ENCODE data around the gene STMP1.

Gene STMP1

GRCh38 chr7:135718794-135719437 lies 56.6 kb downstream of the STMP1 start:
- Histone ChIP-seq H3K23ac (ENCODE audit: low read depth, low read length, poor library complexity) (no peak overlapping the region), H3K27me3 (ENCODE audit: control insufficient read depth in 3 of 3, insufficient read depth in 3 of 3, low read depth in 1 of 3, low read length in 3 of 3) (peaks cover 0 to 6% (median 0%) of the 10 kb centered on the region in 3 experiments), H3K9me3 (replicated peaks in 1 of 2; ENCODE audit: control insufficient read depth in 2 of 2, insufficient read depth in 1 of 2, low read depth in 1 of 2, low read length in 2 of 2) (no peaks in the 10 kb centered on the region), H3K4me1 (ENCODE audit: control insufficient read depth in 2 of 2, insufficient read depth in 1 of 2, low read depth in 1 of 2, low read length in 2 of 2) (peaks cover 12 to 15% of the 10 kb centered on the region in 2 donors), H2BK12ac (ENCODE audit: low read length) (no peak overlapping the region), H4K91ac (ENCODE audit: low read depth, low read length, poor library complexity) (no peak overlapping the region), H3K9ac (ENCODE audit: low read depth, low read length, poor library complexity) (no peak overlapping the region), H2AK5ac (ENCODE audit: low read depth, low read length) (no peak overlapping the region), H2BK120ac (ENCODE audit: low read depth, low read length) (no peak overlapping the region), H2AFZ (ENCODE audit: low read length) (peak overlapping the region; percentile 58), H3K14ac (ENCODE audit: low read length) (no peak overlapping the region), H3K36me3 (replicated peaks in 1 of 2; ENCODE audit: control insufficient read depth in 2 of 2, insufficient read depth in 2 of 2, low read length in 2 of 2) (no peaks in the 10 kb centered on the region), H3K18ac (ENCODE audit: low read length) (no peak overlapping the region), H4K8ac (ENCODE audit: low read depth, low read length) (no peak overlapping the region), H2BK5ac (ENCODE audit: low read length) (no peak overlapping the region), H3K79me1 (ENCODE audit: low read depth, low read length) (no peaks in the 10 kb centered on the region), H3K4me3 (ENCODE audit: low read length in 2 of 2) (no peak overlapping the region), H2BK15ac (ENCODE audit: low read length) (no peak overlapping the region), H3K27ac (replicated peaks; ENCODE audit: low read length) (no peak overlapping the region), H3K4me2 (ENCODE audit: insufficient read depth, low read length, poor library complexity, severe bottlenecking) (no peak overlapping the region), H3K4ac (ENCODE audit: low read length) (no peak overlapping the region)
- no CpG with 5 or more reads among the region's 7 CpGs for WGBS, 2 donors (ENCODE audit: extremely low coverage in 2 of 2, insufficient read length in 2 of 2, insufficient replicate concordance in 1 of 2)
- peak; percentile 50 for DNase-seq (ENCODE audit: low spot score)

GRCh38 chr7:135719688-135720087 lies 57.4 kb downstream of the STMP1 start:
- Histone ChIP-seq H3K4me2 (ENCODE audit: insufficient read depth, low read length, poor library complexity, severe bottlenecking) (no peak overlapping the region), H3K18ac (ENCODE audit: low read length) (no peak overlapping the region), H3K79me1 (ENCODE audit: low read depth, low read length) (no peaks in the 10 kb centered on the region), H2BK12ac (ENCODE audit: low read length) (no peak overlapping the region), H4K8ac (ENCODE audit: low read depth, low read length) (no peak overlapping the region), H3K27me3 (ENCODE audit: control insufficient read depth in 3 of 3, insufficient read depth in 3 of 3, low read depth in 1 of 3, low read length in 3 of 3) (peaks cover 0 to 6% (median 0%) of the 10 kb centered on the region in 3 experiments), H2AFZ (ENCODE audit: low read length) (peak overlapping the region; percentile 58), H3K4me1 (ENCODE audit: control insufficient read depth in 2 of 2, insufficient read depth in 1 of 2, low read depth in 1 of 2, low read length in 2 of 2) (peaks cover 12 to 13% of the 10 kb centered on the region in 2 donors), H3K9ac (ENCODE audit: low read depth, low read length, poor library complexity) (no peak overlapping the region), H3K4me3 (ENCODE audit: low read length in 2 of 2) (no peak overlapping the region), H2AK5ac (ENCODE audit: low read depth, low read length) (no peak overlapping the region), H2BK5ac (ENCODE audit: low read length) (no peak overlapping the region), H3K4ac (ENCODE audit: low read length) (no peak overlapping the region), H2BK120ac (ENCODE audit: low read depth, low read length) (no peak overlapping the region), H4K91ac (ENCODE audit: low read depth, low read length, poor library complexity) (no peak overlapping the region), H2BK15ac (ENCODE audit: low read length) (no peak overlapping the region), H3K36me3 (replicated peaks in 1 of 2; ENCODE audit: control insufficient read depth in 2 of 2, insufficient read depth in 2 of 2, low read length in 2 of 2) (no peaks in the 10 kb centered on the region), H3K27ac (replicated peaks; ENCODE audit: low read length) (no peak overlapping the region), H3K23ac (ENCODE audit: low read depth, low read length, poor library complexity) (no peak overlapping the region), H3K9me3 (replicated peaks in 1 of 2; ENCODE audit: control insufficient read depth in 2 of 2, insufficient read depth in 1 of 2, low read depth in 1 of 2, low read length in 2 of 2) (no peaks in the 10 kb centered on the region), H3K14ac (ENCODE audit: low read length) (no peak overlapping the region)
- no peak for DNase-seq (ENCODE audit: low spot score)
- no CpG with 5 or more reads among the region's 2 CpGs for WGBS, 2 donors (ENCODE audit: extremely low coverage in 2 of 2, insufficient read length in 2 of 2, insufficient replicate concordance in 1 of 2)

- H3K4me2 ChIP-seq (ENCODE audit: insufficient read depth, low read length, poor library complexity, severe bottlenecking), result no peak overlapping the region
- peak overlapping the region in 1 of 2 donors; percentile 49 for H3K4me3 ChIP-seq (ENCODE audit: low read length in 2 of 2)
- no peaks in the 10 kb centered on the region for H3K9me3 ChIP-seq (replicated peaks in 1 of 2; ENCODE audit: control insufficient read depth in 2 of 2, insufficient read depth in 1 of 2, low read depth in 1 of 2, low read length in 2 of 2)
- H2BK12ac ChIP-seq (ENCODE audit: low read length), result no peak overlapping the region
- H2AFZ ChIP-seq (ENCODE audit: low read length), result no peak overlapping the region
- peaks cover 0 to 6% (median 0%) of the 10 kb centered on the region in 3 experiments for H3K27me3 ChIP-seq (ENCODE audit: control insufficient read depth in 3 of 3, insufficient read depth in 3 of 3, low read depth in 1 of 3, low read length in 3 of 3)
- no peak overlapping the region for H4K91ac ChIP-seq (ENCODE audit: low read depth, low read length, poor library complexity)
- H4K8ac ChIP-seq (ENCODE audit: low read depth, low read length), result no peak overlapping the region
- H3K4ac ChIP-seq (ENCODE audit: low read length), result no peak overlapping the region
- H3K79me1 ChIP-seq (ENCODE audit: low read depth, low read length), result no peaks in the 10 kb centered on the region
- no peak overlapping the region for H3K9ac ChIP-seq (ENCODE audit: low read depth, low read length, poor library complexity)
- WGBS, 2 donors (ENCODE audit: extremely low coverage in 2 of 2, insufficient read length in 2 of 2, insufficient replicate concordance in 1 of 2), result no CpG with 5 or more reads among the region's 21 CpGs
- H2AK5ac ChIP-seq (ENCODE audit: low read depth, low read length), result no peak overlapping the region
- no peaks in the 10 kb centered on the region for H3K36me3 ChIP-seq (replicated peaks in 1 of 2; ENCODE audit: control insufficient read depth in 2 of 2, insufficient read depth in 2 of 2, low read length in 2 of 2)
- no peak overlapping the region for H3K14ac ChIP-seq (ENCODE audit: low read length)
- H3K18ac ChIP-seq (ENCODE audit: low read length), result peak overlapping the region; percentile 69
- peaks cover 12 to 13% of the 10 kb centered on the region in 2 donors for H3K4me1 ChIP-seq (ENCODE audit: control insufficient read depth in 2 of 2, insufficient read depth in 1 of 2, low read depth in 1 of 2, low read length in 2 of 2)
- H2BK5ac ChIP-seq (ENCODE audit: low read length), result no peak overlapping the region
- H2BK120ac ChIP-seq (ENCODE audit: low read depth, low read length), result no peak overlapping the region
- H3K23ac ChIP-seq (ENCODE audit: low read depth, low read length, poor library complexity), result peak overlapping the region; percentile 48
- DNase-seq (ENCODE audit: low spot score), result no peak
- no peak overlapping the region for H3K27ac ChIP-seq (replicated peaks; ENCODE audit: low read length)
- no peak overlapping the region for H2BK15ac ChIP-seq (ENCODE audit: low read length)
Measured at GRCh38 chr7:135721198-135721820, 59.0 kb downstream of the STMP1 start.

- Histone ChIP-seq H3K9ac (ENCODE audit: low read depth, low read length, poor library complexity) (no peak overlapping the region), H2BK120ac (ENCODE audit: low read depth, low read length) (no peak overlapping the region), H3K27me3 (ENCODE audit: control insufficient read depth in 3 of 3, insufficient read depth in 3 of 3, low read depth in 1 of 3, low read length in 3 of 3) (peaks cover 0 to 8% (median 0%) of the 10 kb centered on the region in 3 experiments), H3K4ac (ENCODE audit: low read length) (no peak overlapping the region), H2BK15ac (ENCODE audit: low read length) (no peak overlapping the region), H3K79me1 (ENCODE audit: low read depth, low read length) (no peaks in the 10 kb centered on the region), H4K8ac (ENCODE audit: low read depth, low read length) (no peak overlapping the region), H3K23ac (ENCODE audit: low read depth, low read length, poor library complexity) (no peak overlapping the region), H3K18ac (ENCODE audit: low read length) (no peak overlapping the region), H3K4me1 (ENCODE audit: control insufficient read depth in 2 of 2, insufficient read depth in 1 of 2, low read depth in 1 of 2, low read length in 2 of 2) (peaks cover 10 to 15% of the 10 kb centered on the region in 2 donors), H3K27ac (replicated peaks; ENCODE audit: low read length) (no peak overlapping the region), H2BK5ac (ENCODE audit: low read length) (no peak overlapping the region), H3K9me3 (replicated peaks in 1 of 2; ENCODE audit: control insufficient read depth in 2 of 2, insufficient read depth in 1 of 2, low read depth in 1 of 2, low read length in 2 of 2) (no peaks in the 10 kb centered on the region), H2BK12ac (ENCODE audit: low read length) (no peak overlapping the region), H2AFZ (ENCODE audit: low read length) (no peak overlapping the region), H3K4me3 (ENCODE audit: low read length in 2 of 2) (no peak overlapping the region), H2AK5ac (ENCODE audit: low read depth, low read length) (no peak overlapping the region), H3K4me2 (ENCODE audit: insufficient read depth, low read length, poor library complexity, severe bottlenecking) (no peak overlapping the region), H3K36me3 (replicated peaks in 1 of 2; ENCODE audit: control insufficient read depth in 2 of 2, insufficient read depth in 2 of 2, low read length in 2 of 2) (no peaks in the 10 kb centered on the region), H4K91ac (ENCODE audit: low read depth, low read length, poor library complexity) (no peak overlapping the region), H3K14ac (ENCODE audit: low read length) (no peak overlapping the region)
- DNase-seq (ENCODE audit: low spot score), result no peak
- no CpG with 5 or more reads among the region's 7 CpGs for WGBS, 2 donors (ENCODE audit: extremely low coverage in 2 of 2, insufficient read length in 2 of 2, insufficient replicate concordance in 1 of 2)
Measured at GRCh38 chr7:135723411-135723810, 61.1 kb downstream of the STMP1 start.

Measured in neuronal stem cell (in vitro differentiated cells).